ENCODE measurements around the gene ARMC7.

DNA sequence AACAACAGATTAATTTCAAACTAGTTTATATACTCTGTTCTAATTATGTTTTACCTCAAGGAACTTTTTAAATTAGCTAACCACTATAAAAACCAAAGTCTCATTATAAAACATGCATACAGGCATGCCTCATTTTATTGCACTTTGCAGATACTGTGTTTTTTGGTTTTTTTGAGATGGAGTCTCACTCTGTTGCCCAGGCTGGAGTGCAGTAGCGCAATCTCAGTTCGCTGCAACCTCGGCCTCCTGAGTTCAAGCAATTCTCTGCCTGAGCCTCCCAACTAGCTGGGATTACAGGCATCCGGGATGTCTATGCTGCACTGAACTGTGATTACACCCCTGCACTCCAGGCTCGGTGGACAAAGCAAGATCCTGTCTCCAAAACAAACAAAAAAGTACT, 53.3 kb downstream of the ARMC7 start:
- TF ChIP-seq, protein P1, sequence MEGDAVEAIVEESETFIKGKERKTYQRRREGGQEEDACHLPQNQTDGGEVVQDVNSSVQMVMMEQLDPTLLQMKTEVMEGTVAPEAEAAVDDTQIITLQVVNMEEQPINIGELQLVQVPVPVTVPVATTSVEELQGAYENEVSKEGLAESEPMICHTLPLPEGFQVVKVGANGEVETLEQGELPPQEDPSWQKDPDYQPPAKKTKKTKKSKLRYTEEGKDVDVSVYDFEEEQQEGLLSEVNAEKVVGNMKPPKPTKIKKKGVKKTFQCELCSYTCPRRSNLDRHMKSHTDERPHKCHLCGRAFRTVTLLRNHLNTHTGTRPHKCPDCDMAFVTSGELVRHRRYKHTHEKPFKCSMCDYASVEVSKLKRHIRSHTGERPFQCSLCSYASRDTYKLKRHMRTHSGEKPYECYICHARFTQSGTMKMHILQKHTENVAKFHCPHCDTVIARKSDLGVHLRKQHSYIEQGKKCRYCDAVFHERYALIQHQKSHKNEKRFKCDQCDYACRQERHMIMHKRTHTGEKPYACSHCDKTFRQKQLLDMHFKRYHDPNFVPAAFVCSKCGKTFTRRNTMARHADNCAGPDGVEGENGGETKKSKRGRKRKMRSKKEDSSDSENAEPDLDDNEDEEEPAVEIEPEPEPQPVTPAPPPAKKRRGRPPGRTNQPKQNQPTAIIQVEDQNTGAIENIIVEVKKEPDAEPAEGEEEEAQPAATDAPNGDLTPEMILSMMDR (IDR thresholded peaks at IDR 0.05): no peak
- TF ChIP-seq POLR2A (IDR thresholded peaks at IDR 0.05): no peak

Data from testis (tissue), 2 donors.